Activated CD4-positive, alpha-beta T cell treated with anti-CD3 and anti-CD28 coated beads, Interleukin-2, amount 50 U/mL, for 1 hour (primary cell): ENCODE measurements around the gene MTHFD2.
"Not testable (repeated sequence)": the region's sequence is repeated elsewhere in the genome, so short reads cannot be mapped to it uniquely, and the experiment has no call there.

ENCODE experiments used
- DNase-seq: peaks from one replicate; pipeline ENCODE4 v3.0.0-alpha.2; 2020

Gene MTHFD2

GRCh38 chr2:74198023-74198460 lies 373 bp upstream of the MTHFD2 start:
- DNase-seq = no peak

- no peak for DNase-seq
Measured at GRCh38 chr2:74199275-74199701, 873 bp downstream of the MTHFD2 start.

GRCh38 chr2:74199871-74200305 lies 1.5 kb downstream of the MTHFD2 start:
- no peak for DNase-seq

GRCh38 chr2:74201196-74201595 lies 2.8 kb downstream of the MTHFD2 start:
- no peak for DNase-seq

- no peak for DNase-seq
Measured at GRCh38 chr2:74201596-74201995, 3.2 kb downstream of the MTHFD2 start.

GRCh38 chr2:74204436-74204835 lies 6.0 kb downstream of the MTHFD2 start:
- DNase-seq = no peak

- DNase-seq = no peak
Measured at GRCh38 chr2:74205113-74205512, 6.7 kb downstream of the MTHFD2 start.

GRCh38 chr2:74205596-74205995 lies 7.2 kb downstream of the MTHFD2 start:
- DNase-seq = no peak

- DNase-seq = no peak
Measured at GRCh38 chr2:74206180-74206688, 7.8 kb downstream of the MTHFD2 start.

GRCh38 chr2:74212702-74213410 lies 14.4 kb downstream of the MTHFD2 start:
- DNase-seq = no peak

GRCh38 chr2:74215771-74216170 lies 17.4 kb downstream of the MTHFD2 start:
- not testable (repeated sequence) for DNase-seq

- DNase-seq = no peak
Measured at GRCh38 chr2:74216642-74217041, 18.2 kb downstream of the MTHFD2 start.

GRCh38 chr2:74219846-74220486 lies 21.6 kb downstream of the MTHFD2 start:
- no peak for DNase-seq

GRCh38 chr2:74221091-74221490 lies 22.7 kb downstream of the MTHFD2 start:
- no peak for DNase-seq

GRCh38 chr2:74221604-74222299 lies 23.3 kb downstream of the MTHFD2 start:
- DNase-seq = no peak

GRCh38 chr2:74222300-74222650 lies 23.9 kb downstream of the MTHFD2 start:
- no peak for DNase-seq

GRCh38 chr2:74223941-74224770 lies 25.7 kb downstream of the MTHFD2 start:
- DNase-seq = no peak

- no peak for DNase-seq
Measured at GRCh38 chr2:74225698-74226459, 27.5 kb downstream of the MTHFD2 start.

GRCh38 chr2:74226648-74227213 lies 28.3 kb downstream of the MTHFD2 start:
- DNase-seq = no peak

- no peak for DNase-seq
Measured at GRCh38 chr2:74227646-74228045, 29.2 kb downstream of the MTHFD2 start.

- no peak for DNase-seq
Measured at GRCh38 chr2:74228772-74229171, 30.4 kb downstream of the MTHFD2 start.

GRCh38 chr2:74229865-74230264 lies 31.4 kb downstream of the MTHFD2 start:
- DNase-seq = not testable (repeated sequence)
